Measurements from ENCODE around the gene CTF1.
"Not testable (repeated sequence)": the region's sequence is repeated elsewhere in the genome, so short reads cannot be mapped to it uniquely, and the experiment has no call there.

Gene CTF1

GRCh38 chr16:30934827-30935557 lies 38.6 kb downstream of the CTF1 start:
- DNase-seq: peak; percentile 50

DNA sequence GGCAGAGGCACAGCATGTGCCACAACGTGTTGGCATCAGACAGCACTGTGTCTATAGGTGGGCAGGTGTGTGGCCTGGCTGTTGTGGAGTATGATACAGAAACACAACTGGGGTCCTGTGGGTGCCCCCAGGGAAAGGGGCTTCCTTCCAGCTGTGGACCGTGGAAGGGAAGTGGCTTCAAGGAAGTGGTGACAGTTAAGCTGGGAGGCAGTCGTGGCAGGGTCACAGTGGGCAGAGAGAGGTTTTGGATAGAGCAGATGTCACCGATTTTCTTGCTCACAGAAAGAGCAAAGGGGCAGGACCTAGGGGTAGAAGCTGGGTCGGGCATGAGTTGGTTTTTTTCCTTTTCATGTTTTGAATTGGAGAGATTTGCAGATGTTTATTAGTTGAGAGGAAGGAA lies 41.3 kb downstream of the CTF1 start:
- no peak for DNase-seq

- DNase-seq: not testable (repeated sequence)
Measured at GRCh38 chr16:30939571-30939970, 43.2 kb downstream of the CTF1 start.

DNA sequence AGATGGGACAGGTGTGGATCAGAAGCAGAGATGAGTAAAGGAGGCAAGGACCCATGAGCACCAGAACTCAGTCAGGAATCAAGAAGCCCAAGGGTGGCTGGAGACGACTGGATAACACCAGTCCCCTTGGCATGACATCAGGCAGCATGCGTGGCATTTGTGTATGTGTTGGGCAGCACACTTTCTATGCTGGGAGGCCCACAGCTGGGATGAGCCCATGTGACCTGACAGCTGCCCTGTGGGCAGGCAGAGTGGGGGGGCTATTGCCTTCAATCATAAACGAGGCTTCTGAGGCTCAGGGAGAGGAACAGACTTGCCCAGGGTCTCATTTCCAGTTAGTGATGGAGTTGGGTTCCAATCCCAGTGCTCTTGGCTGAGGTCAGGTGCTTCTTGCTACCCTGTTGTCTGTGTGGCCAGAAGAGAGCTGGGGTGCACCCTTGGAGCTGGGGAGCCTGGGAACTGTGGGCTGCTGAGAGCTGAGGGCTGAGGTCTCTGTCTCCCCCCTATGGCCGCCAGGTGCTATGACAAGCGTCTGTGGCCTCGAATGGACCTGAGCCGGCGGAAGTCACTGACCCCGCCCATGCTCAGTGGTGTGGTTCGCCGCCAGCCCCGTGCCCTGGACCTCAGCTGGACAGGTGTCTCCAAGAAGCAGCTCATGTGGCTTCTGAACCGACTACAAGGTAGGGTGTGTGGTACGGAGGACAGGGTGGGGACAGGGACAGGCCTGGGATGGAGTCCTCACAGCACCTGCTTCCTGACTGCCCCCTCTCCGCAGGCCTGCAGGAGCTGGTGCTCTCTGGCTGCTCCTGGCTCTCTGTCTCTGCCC lies 45.4 kb downstream of the CTF1 start:
- DNase-seq: peak; percentile 63

GRCh38 chr16:30942426-30942806 lies 46.0 kb downstream of the CTF1 start:
- no peak for DNase-seq

DNA sequence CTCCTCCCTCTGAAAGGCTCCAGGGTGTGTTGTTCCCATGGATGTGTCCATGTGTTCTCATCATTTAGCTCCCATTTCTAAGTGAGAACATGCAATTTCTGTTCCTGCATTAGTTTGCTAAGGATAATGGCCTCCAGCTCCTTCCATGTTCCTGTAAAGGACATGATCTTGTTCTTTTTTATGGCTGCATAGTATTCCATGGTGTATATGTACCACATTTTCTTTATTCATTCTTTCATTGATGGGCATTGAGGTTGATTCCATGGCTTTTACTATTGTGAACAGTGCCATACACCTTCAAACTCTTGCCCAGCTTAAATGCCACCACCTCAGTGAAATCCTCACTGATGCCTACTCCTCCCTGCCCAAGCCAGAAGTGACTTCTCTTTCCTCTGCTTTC lies 47.9 kb downstream of the CTF1 start:
- DNase-seq: no peak

DNA sequence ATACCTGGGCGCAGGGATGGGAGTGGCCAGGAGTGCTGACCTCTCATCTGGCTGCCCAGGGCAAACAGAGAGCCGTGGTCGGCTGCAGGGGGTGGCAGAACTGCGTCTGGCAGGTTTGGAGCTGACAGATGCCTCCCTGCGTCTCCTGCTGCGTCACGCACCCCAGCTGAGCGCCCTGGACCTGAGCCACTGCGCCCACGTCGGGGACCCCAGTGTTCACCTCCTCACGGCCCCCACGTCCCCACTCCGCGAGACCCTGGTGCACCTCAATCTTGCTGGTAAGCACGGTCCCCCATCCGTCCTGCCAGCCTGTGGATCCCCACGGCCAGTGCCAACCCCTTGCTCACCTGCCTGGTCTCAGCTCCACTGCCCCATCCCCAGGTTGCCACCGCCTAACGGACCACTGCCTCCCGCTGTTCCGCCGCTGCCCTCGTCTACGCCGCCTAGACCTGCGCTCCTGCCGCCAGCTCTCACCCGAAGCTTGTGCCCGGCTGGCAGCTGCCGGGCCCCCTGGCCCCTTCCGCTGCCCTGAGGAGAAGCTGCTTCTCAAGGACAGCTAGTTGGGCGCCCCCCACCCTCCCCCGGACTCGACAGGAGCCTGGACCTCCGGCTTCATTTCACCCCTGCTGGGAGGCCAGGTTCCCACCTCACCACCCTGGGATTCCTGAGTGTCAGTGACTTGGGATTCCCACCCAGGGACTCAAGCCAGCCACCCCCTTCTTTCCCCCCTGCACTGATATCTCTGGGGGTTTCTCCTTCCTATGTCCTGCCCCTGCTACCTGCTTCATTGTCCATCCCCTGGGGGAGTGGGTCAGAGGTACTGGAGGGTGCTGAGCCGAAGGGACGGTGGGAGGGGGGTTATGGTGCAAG lies 50.5 kb downstream of the CTF1 start:
- DNase-seq: no peak

GRCh38 chr16:30947541-30947858 lies 51.1 kb downstream of the CTF1 start:
- DNase-seq: no peak

DNA sequence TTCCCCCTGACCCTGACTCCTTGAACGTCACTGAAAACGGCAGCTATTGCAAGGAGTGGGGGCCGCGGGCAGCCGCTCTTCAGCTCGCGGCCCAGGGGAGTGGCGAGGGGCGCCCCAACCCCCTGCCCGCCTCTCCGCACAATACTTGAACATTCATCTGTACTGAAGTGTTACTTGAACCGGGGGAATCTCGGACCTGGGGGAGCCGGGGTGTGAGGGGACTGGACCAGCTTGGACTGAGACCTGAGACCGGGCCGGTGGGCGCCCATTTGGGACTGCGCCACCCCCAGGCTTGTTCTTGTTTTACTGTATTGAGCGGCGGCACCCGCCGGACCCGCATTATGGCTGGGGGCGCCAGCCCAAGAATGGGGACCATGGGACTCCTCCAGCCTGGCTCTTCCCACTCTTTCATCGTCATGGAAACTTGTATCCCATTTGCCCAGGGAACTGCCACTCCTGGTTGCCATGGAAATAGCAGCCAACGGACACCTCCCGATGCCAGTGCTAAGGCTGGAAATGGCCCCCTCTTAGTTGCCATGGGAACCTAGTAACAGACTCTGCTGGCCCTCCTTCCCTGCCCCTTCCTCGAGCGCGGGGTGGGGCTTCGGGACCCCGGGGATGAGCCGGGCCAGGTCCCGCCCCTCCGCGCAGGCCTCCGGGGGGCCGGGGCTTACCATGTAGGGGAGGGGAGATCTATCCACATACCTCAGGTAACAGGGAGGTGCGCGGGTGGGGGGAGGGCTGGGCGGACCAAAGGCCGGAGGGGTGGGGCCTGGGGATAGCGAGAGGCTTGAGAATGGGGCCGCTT lies 51.6 kb downstream of the CTF1 start:
- peak; percentile 30 for DNase-seq

DNA sequence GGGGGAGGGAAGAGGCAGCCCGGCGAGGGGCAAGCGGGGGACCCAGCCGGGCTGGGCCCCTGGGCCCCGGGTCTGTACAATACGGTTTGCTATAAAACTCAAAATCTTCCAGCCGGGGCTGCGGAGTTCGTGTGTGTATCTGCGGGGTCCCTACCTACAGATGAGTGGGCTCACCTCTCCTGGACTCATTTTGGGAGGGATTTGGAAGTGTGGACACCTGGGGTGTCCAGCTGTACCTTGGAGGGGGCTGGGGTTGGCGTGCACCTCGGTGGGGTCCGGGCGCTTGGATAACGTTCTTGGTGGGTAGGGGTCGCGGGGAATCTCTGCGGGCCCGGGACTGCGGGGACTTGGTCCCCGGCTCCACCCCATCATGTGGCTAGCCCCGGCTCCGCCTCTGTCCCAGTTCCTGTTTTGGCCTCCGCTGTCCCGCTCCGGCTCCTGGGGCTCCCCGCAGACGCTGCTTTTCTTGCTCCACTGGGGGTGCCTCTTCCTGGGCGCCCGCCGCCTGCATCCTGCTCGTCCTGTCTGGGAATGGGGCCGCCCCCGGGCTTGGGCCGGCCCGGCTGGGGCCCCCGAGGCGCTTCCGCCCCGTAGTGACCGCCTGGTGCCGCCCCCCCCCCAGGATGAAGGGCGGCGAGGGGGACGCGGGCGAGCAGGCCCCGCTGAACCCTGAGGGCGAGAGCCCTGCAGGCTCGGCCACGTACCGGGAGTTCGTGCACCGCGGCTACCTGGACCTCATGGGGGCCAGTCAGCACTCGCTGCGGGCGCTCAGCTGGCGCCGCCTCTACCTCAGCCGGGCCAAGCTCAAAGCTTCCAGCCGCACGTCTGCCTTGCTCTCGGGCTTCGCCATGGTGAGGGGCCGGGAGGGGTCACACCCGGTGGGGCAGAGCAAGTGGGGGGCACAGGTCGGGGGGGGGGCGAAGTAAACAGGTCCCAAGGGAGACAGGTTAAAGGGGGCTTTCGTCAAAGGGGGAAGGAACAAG lies 52.5 kb downstream of the CTF1 start, which contains the start of gene ORAI3:
ORAI3 (plus strand) TSS at position 402 of the 983 bp plus-strand sequence; CDS start at position 624, 222 bp downstream.
- no peak for DNase-seq

DNA sequence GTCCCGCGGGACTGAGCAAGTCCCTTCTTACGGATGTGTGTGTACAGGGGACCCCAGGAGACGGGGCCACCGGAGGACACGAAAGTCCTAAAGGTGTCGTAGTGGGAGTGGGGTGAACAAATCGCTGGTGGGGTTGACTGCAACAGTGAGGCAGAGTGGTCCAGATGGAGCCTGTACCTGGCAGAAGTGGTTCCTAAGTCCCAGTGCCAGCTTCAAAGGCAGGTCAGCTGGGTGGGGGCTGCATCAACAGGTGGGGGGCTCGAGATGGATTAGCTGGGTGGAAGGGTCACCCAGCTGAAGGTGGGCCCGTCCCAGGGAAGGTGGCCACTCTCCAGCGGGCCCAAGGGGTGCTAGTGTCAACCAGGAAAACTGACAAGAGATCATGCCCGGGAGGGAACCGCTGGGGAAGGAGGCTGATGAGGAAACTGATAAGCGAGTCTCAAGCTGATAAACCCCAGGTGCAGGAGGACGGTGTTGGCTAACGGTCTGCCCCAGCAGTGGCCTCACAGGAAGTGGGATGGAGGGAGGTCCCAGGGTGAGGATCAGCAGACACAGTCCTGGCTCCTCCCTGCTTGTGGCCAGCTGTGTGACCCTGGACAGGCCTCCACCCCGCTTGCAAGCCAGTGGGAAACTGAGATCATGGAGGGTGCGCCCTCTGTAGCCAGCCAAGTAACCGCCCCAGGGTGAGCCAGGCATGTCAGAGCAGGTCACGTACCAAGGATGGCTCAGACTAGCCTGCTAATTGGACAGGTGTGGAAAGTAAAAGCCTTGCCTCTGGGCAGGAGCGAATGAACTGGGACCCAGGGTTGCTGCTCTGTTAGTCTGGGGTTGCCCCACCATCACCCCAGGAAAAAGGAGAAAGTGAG lies 53.5 kb downstream of the CTF1 start:
- no peak for DNase-seq

DNA sequence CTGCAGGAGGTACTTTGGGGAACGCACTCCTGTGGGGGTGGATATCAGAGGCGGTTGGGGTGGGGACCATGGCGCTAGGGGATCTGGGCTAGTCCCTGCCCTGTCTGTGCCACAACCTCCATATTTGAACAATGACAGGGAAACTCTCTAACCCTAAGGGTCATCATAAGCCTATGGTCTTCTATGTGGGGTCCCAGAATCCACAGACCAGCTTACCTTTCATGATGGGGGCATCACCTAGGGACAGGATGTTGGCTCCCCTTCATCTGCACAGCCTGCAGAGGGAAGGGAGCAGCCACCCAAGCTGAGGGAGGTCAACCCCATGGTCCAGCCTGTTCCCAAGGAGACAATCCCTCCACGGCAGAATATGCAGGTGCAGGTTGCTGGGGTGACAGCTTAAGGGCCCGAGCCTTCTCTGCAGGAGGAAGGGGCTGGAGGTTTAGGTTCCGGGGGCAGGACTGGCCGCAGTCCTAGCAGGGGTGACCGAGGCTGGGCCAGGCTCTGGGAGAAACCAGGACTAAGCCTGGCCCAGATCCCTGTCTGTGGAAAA lies 54.2 kb downstream of the CTF1 start:
- no peak for DNase-seq

GRCh38 chr16:30951193-30951592 lies 54.8 kb downstream of the CTF1 start:
- no peak for DNase-seq

DNA sequence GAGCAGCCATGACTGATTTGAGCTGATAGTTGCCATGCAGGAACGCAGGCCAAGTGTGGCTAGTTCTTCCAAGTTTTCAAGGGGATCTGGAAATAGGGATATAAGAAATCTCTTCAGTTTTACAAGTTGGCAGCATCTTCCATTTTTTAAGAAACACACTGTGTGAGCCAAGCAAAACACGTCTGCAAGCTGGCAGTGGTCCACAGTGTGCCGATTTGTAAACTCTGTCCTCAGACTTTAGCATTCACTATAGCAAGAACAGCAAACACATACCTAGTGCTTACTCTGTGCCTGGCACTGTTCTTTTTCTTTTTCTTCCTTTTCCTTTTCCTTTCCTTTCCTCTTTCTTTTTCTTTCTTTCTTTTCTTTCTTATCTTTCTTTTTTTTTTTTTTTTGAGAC lies 55.3 kb downstream of the CTF1 start:
- DNase-seq: no peak

DNA sequence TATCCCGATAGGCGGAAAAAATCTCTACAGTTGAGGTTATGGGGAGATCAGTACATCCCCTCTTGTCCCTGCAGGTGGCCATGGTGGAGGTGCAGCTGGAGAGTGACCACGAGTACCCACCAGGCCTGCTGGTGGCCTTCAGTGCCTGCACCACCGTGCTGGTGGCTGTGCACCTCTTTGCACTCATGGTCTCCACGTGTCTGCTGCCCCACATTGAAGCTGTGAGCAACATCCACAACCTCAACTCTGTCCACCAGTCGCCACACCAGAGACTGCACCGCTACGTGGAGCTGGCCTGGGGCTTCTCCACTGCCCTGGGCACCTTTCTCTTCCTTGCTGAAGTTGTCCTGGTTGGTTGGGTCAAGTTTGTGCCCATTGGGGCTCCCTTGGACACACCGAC lies 56.7 kb downstream of the CTF1 start:
- no peak for DNase-seq

Data from NCI-H2029 (cell line).